ENCODE results near the gene NCK2.

Gene NCK2

GRCh38 chr2:105836840-105837692, 92.4 kb downstream of the NCK2 start:
- H3K79me2 ChIP-seq (ENCODE audit: control insufficient read depth, low read length): peaks cover 54% of the 10 kb centered on the region
- no peaks in the 10 kb centered on the region for H3K27me3 ChIP-seq (ENCODE audit: control insufficient read depth, low read length)
- H4K20me1 ChIP-seq (ENCODE audit: control insufficient read depth, insufficient read depth, low read depth, low read length): no peaks in the 10 kb centered on the region
- no peak overlapping the region for H3K27ac ChIP-seq (ENCODE audit: low read depth, low read length)
- H3F3A ChIP-seq (ENCODE audit: control insufficient read depth, insufficient read depth): peaks cover 13% of the 10 kb centered on the region
- no peaks in the 10 kb centered on the region for H3K9me2 ChIP-seq (replicated peaks; ENCODE audit: control insufficient read depth, low read length)
- H3K4me2 ChIP-seq (ENCODE audit: low read length): no peak overlapping the region
- peaks cover 31% of the 10 kb centered on the region for H3K9me3 ChIP-seq (ENCODE audit: control insufficient read depth, insufficient read depth, low read length)
- H3K4me3 ChIP-seq (ENCODE audit: low read length): no peak overlapping the region
- peaks cover 42% of the 10 kb centered on the region for H3K4me1 ChIP-seq (ENCODE audit: control insufficient read depth, low read length)
- no peak for TF ChIP-seq EZH2phosphoT487 (IDR thresholded peaks at IDR 0.05; ENCODE audit: borderline replicate concordance, low read length)
- TF ChIP-seq CTCF (IDR thresholded peaks at IDR 0.05; ENCODE audit: low read depth, low read length, poor library complexity, severe bottlenecking): no peak
- peaks cover 14% of the 10 kb centered on the region for H3K36me3 ChIP-seq (ENCODE audit: control insufficient read depth, low read length)

GRCh38 chr2:105839793-105840192, 95.1 kb downstream of the NCK2 start:
- Histone ChIP-seq H3K4me2 (ENCODE audit: low read length) (no peak overlapping the region), H3K36me3 (ENCODE audit: control insufficient read depth, low read length) (peaks cover 8% of the 10 kb centered on the region), H4K20me1 (ENCODE audit: control insufficient read depth, insufficient read depth, low read depth, low read length) (no peaks in the 10 kb centered on the region), H3F3A (ENCODE audit: control insufficient read depth, insufficient read depth) (peaks cover 6% of the 10 kb centered on the region), H3K27ac (ENCODE audit: low read depth, low read length) (no peak overlapping the region), H3K27me3 (ENCODE audit: control insufficient read depth, low read length) (no peaks in the 10 kb centered on the region), H3K9me2 (replicated peaks; ENCODE audit: control insufficient read depth, low read length) (no peaks in the 10 kb centered on the region), H3K4me1 (ENCODE audit: control insufficient read depth, low read length) (peaks cover 35% of the 10 kb centered on the region), H3K4me3 (ENCODE audit: low read length) (no peak overlapping the region), H3K79me2 (ENCODE audit: control insufficient read depth, low read length) (peaks cover 30% of the 10 kb centered on the region), H3K9me3 (ENCODE audit: control insufficient read depth, insufficient read depth, low read length) (peaks cover 21% of the 10 kb centered on the region)
- TF ChIP-seq CTCF (IDR thresholded peaks at IDR 0.05; ENCODE audit: low read depth, low read length, poor library complexity, severe bottlenecking): no peak
- no peak for TF ChIP-seq EZH2phosphoT487 (IDR thresholded peaks at IDR 0.05; ENCODE audit: borderline replicate concordance, low read length)

GRCh38 chr2:105840933-105841332, 96.2 kb downstream of the NCK2 start:
- no peaks in the 10 kb centered on the region for H3K27me3 ChIP-seq (ENCODE audit: control insufficient read depth, low read length)
- H3K79me2 ChIP-seq (ENCODE audit: control insufficient read depth, low read length): peaks cover 24% of the 10 kb centered on the region
- peaks cover 24% of the 10 kb centered on the region for H3K4me1 ChIP-seq (ENCODE audit: control insufficient read depth, low read length)
- H3K9me2 ChIP-seq (replicated peaks; ENCODE audit: control insufficient read depth, low read length): no peaks in the 10 kb centered on the region
- H3K4me2 ChIP-seq (ENCODE audit: low read length): no peak overlapping the region
- no peaks in the 10 kb centered on the region for H4K20me1 ChIP-seq (ENCODE audit: control insufficient read depth, insufficient read depth, low read depth, low read length)
- no peak overlapping the region for H3K4me3 ChIP-seq (ENCODE audit: low read length)
- TF ChIP-seq EZH2phosphoT487 (IDR thresholded peaks at IDR 0.05; ENCODE audit: borderline replicate concordance, low read length) (no peak), CTCF (IDR thresholded peaks at IDR 0.05; ENCODE audit: low read depth, low read length, poor library complexity, severe bottlenecking) (no peak)
- no peaks in the 10 kb centered on the region for H3F3A ChIP-seq (ENCODE audit: control insufficient read depth, insufficient read depth)
- H3K9me3 ChIP-seq (ENCODE audit: control insufficient read depth, insufficient read depth, low read length): peaks cover 15% of the 10 kb centered on the region
- no peak overlapping the region for H3K27ac ChIP-seq (ENCODE audit: low read depth, low read length)
- H3K36me3 ChIP-seq (ENCODE audit: control insufficient read depth, low read length): peaks cover 7% of the 10 kb centered on the region

Data from DOHH2 (cell line).